Uterus (tissue), 2 donors: ENCODE measurements around the gene ZNF302.

Experiments used
- CTCF ChIP-seq, 4 experiments: fragments of 200-600 bp in 2 of 4; fragments of 450-650 bp in 2 of 4; sonication (generic) in 2 of 4; IDR thresholded peaks; one replicate each; pipeline ENCODE4 v1.5.1; 2016 to 2019; ENCODE audit warnings: antibody characterized with exemption in 4 of 4, mild to moderate bottlenecking in 2 of 4, moderate library complexity in 1 of 4
- POLR2A ChIP-seq, 2 donors: fragments of 450-650 bp; IDR thresholded peaks; one replicate each; pipeline ENCODE4 v1.6.1; 2016; ENCODE audit warnings: antibody characterized with exemption in 2 of 2, mild to moderate bottlenecking in 1 of 2, moderate library complexity in 1 of 2

DNA sequence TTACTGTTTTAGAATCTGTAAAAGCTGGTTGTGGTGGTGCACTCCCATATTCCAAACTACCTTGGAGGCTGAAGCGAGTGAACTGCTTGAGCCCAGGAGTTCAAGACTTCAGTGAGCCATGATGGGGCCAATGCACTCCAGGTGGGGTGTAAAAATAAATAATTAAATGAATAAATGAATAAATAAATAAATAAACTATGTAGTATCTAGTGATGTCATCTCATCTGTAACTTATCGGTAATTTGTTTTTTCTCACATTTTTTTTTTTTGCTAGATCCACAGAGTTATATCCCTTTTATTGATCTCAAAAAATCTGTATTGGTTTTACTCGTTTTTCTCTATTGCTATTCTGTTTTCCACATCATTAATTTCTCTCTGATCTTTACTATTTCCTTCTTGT, 5.5 kb upstream of the ZNF302 start:
- TF ChIP-seq CTCF (IDR thresholded peaks at IDR 0.05) (no peak), POLR2A (IDR thresholded peaks at IDR 0.05) (no peak)
